ENCODE data around the gene DCBLD2.

GRCh38 chr3:98869391-98869790 is 32.1 kb downstream of the DCBLD2 start:
- TF ChIP-seq CTCF (IDR thresholded peaks at IDR 0.05) = no peak
- no peak for TF ChIP-seq EZH2 (IDR thresholded peaks at IDR 0.05)
